Naive thymus-derived CD4-positive, alpha-beta T cell (primary cell): ENCODE measurements around the gene CGNL1. TPM values are rescaled to one million over a fixed set of nuclear protein-coding genes. Genes with fewer than 3 reads are reported as not detected.

Experiments
- ATAC-seq: fragments of 150-1000 bp; cut with Tn5 transposase; 2 replicates; pipeline ENCODE4 v1.10.0; 2021; ENCODE audit warnings: mild to moderate bottlenecking, moderate library complexity
- CTCF ChIA-PET: fragments of 350-600 bp; sonication (Branson Sonifier 250); formaldehyde crosslinking; loops from one replicate; lab custom pipeline; 2021; ENCODE audit warnings: antibody characterized with exemption; lab: Charles Lee
- POLR2A ChIA-PET: fragments of 350-600 bp; sonication (Branson Sonifier 250); formaldehyde crosslinking; loops from one replicate; lab custom pipeline; 2021; ENCODE audit warnings: antibody characterized with exemption, inconsistent platforms; lab: Charles Lee
- DNase-seq, 9 donors: peaks; one replicate each; pipeline versions ENCODE4 v3.0.0 to v3.0.0-alpha.2; 2020 to 2022; ENCODE audit warnings: mixed read lengths in 1 of 9
- H3K27ac ChIP-seq: one replicate; pipeline ENCODE4 v1.7.0; 2013; ENCODE audit warnings: mild to moderate bottlenecking, low read depth, low read length, moderate library complexity
- H3K27me3 ChIP-seq, 2 donors: one replicate each; pipeline ENCODE4 v1.7.0; 2013; ENCODE audit warnings: low read length in 2 of 2, mild to moderate bottlenecking in 2 of 2, moderate library complexity in 2 of 2; ENCODE audit not compliant: control insufficient read depth in 2 of 2, insufficient read depth in 2 of 2
- H3K36me3 ChIP-seq, 3 experiments: 1 replicate in 2 of 3; 2 replicates in 1 of 3; pipeline ENCODE4 v1.7.0; 2013; ENCODE audit warnings: low read length in 3 of 3, mild to moderate bottlenecking in 3 of 3, moderate library complexity in 1 of 3; ENCODE audit not compliant: insufficient read depth in 3 of 3, control insufficient read depth in 2 of 3
- H3K4me1 ChIP-seq, 2 donors: one replicate each; pipeline ENCODE4 v1.7.0; 2013; ENCODE audit warnings: low read length in 2 of 2, mild to moderate bottlenecking in 2 of 2, moderate library complexity in 1 of 2; ENCODE audit not compliant: control insufficient read depth in 2 of 2, insufficient read depth in 2 of 2
- H3K4me3 ChIP-seq: 2 replicates; pipeline ENCODE4 v1.7.0; 2013; ENCODE audit warnings: mild to moderate bottlenecking, low read length
- H3K9me3 ChIP-seq, 3 experiments: 1 replicate in 2 of 3; 2 replicates in 1 of 3; pipeline ENCODE4 v1.7.0; 2013; ENCODE audit warnings: low read length in 3 of 3; ENCODE audit not compliant: control insufficient read depth in 2 of 3
- H3K27ac Mint-ChIP-seq, 9 donors: one replicate each; pipeline ENCODE4 v1.8.0; 2020 to 2022; ENCODE audit warnings: mixed read lengths in 9 of 9, mild to moderate bottlenecking in 8 of 9, moderate library complexity in 5 of 9, inconsistent platforms in 2 of 9
- H3K27me3 Mint-ChIP-seq, 5 donors: one replicate each; pipeline ENCODE4 v1.8.0; 2021 to 2022; ENCODE audit warnings: mixed read lengths in 5 of 5, mild to moderate bottlenecking in 1 of 5
- H3K36me3 Mint-ChIP-seq, 5 donors: one replicate each; pipeline ENCODE4 v1.8.0; 2020 to 2022; ENCODE audit warnings: mixed read lengths in 5 of 5, mild to moderate bottlenecking in 3 of 5, inconsistent platforms in 1 of 5
- H3K4me1 Mint-ChIP-seq, 7 donors: one replicate each; pipeline ENCODE4 v1.8.0; 2020 to 2022; ENCODE audit warnings: mixed read lengths in 7 of 7, mild to moderate bottlenecking in 3 of 7, inconsistent platforms in 1 of 7
- H3K4me3 Mint-ChIP-seq, 10 donors: one replicate each; pipeline ENCODE4 v1.8.0; 2020 to 2022; ENCODE audit warnings: mild to moderate bottlenecking in 10 of 10, mixed read lengths in 10 of 10, moderate library complexity in 6 of 10, inconsistent platforms in 2 of 10
- H3K9me3 Mint-ChIP-seq, 11 donors: one replicate each; pipeline ENCODE4 v1.8.0; 2020 to 2022; ENCODE audit warnings: mixed read lengths in 11 of 11, mild to moderate bottlenecking in 4 of 11, inconsistent platforms in 1 of 11, moderate library complexity in 1 of 11
- intact Hi-C, 2 donors: fragments of 100-400 bp; cut with micrococcal nuclease; formaldehyde crosslinking; loops; one replicate each; pipeline ENCODE4 v1.15.1; 2023
- polyA plus RNA-seq, 2 donors: library from polyadenylated mRNA; unstranded; fragments of 300-500 nt; fragmentation: Illumina TruSeq; gene quantifications; one replicate each; pipeline ENCODE4 v1.2.3, GENCODE V29; 2021
- total RNA-seq, 6 experiments: library from RNA in 5 of 6; stranded (reverse) in 5 of 6; gene quantifications; 1 replicate in 5 of 6; 2 replicates in 1 of 6; pipeline ENCODE4 v1.2.3 and lab custom pipeline; 2021 to 2026

Gene CGNL1
- total and polyA plus RNA-seq, 7 experiments from 2014 or later: not detected

DNA sequence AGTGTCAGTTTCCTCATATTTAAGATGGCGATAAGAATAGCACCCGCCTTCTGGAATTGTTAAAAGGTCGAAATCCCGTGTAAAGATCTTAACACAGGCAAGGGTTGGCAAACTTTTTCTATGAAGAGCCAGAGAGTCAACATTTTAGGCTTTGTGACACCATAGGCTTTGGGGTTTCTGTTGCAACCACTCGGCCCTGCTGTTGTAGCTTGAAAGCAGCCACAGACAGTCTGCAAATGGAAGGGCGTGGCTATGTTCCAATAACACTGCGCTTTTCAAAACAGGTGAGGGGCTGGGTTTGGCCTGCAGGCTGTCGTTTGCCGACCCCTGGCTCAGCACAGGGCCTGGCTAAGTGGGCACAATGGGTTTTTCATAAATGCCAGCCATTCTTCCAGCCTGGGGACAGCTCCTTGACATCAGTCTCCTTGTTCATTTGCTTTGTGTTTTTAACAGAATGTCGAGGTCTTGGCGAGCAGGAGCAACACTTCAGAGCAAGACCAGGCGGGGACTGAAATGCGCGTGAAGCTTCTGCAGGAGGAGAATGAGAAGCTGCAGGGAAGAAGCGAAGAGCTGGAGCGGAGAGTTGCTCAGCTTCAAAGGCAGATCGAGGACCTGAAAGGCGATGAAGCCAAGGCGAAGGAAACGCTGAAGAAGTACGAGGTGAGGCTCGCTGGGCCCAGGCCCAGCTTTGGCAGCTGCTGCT is 140.2 kb downstream of the CGNL1 start:
- no peak overlapping the region for H3K4me3 ChIP-seq
- H3K9me3 ChIP-seq: no peaks in the 10 kb centered on the region
- no peak overlapping the region for H3K27ac ChIP-seq
- Mint-ChIP-seq H3K9me3 (no peaks in the 10 kb centered on the region), H3K27me3 (peaks cover 0 to 8% (median 0%) of the 10 kb centered on the region in 5 donors), H3K36me3 (no peaks in the 10 kb centered on the region), H3K4me1 (no peaks in the 10 kb centered on the region), H3K4me3 (no peak overlapping the region), H3K27ac (no peak overlapping the region)
- DNase-seq (no peak), ATAC-seq (no peak)
- ChIA-PET CTCF (no interaction called here), POLR2A (no interaction called here)
- H3K36me3 ChIP-seq: no peaks in the 10 kb centered on the region
- H3K4me1 ChIP-seq: no peaks in the 10 kb centered on the region
- intact Hi-C loops: no loop called here
- H3K27me3 ChIP-seq: no peaks in the 10 kb centered on the region

DNA sequence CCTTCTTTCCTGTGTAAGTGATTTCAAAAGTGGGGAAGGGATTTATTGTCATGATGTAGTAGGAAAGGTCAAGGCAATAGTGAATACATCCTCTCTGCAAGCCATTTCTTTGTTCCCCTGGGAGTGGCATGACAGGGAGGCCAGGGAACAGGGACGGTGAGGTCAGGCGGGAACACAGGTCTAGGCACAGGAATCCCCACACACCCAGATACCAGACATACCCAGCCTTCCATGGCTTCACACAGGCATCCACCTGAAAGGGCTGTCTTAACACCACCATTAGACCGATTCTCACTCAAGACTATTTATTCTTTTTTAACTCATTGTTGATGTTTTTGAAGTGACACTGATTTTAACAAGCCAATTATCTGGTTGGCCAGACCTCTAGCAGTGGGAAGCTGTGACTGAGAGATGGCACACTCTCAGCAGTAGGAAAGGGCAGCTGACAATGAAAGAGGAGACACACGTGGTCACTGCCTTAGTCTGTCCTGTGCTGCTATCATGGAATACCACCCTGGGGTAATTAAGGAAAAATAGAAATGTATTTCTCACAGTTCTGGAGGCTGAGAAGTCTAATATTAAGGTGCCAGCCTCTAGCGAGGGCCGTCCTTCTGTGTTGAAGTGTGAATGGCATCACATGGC is 140.8 kb downstream of the CGNL1 start:
- no peaks in the 10 kb centered on the region for H3K36me3 ChIP-seq
- peaks cover 0 to 6% (median 0%) of the 10 kb centered on the region in 5 donors for H3K27me3 Mint-ChIP-seq
- H3K4me1 ChIP-seq: no peaks in the 10 kb centered on the region
- no peak overlapping the region for H3K4me3 Mint-ChIP-seq
- H3K27ac Mint-ChIP-seq: no peak overlapping the region
- no peak overlapping the region for H3K27ac ChIP-seq
- no peaks in the 10 kb centered on the region for H3K9me3 Mint-ChIP-seq
- no peak overlapping the region for H3K4me3 ChIP-seq
- H3K9me3 ChIP-seq: no peaks in the 10 kb centered on the region
- intact Hi-C loops: no loop called here
- DNase-seq: no peak
- no peaks in the 10 kb centered on the region for H3K27me3 ChIP-seq
- ChIA-PET POLR2A (no interaction called here), CTCF (no interaction called here)
- no peak for ATAC-seq
- H3K4me1 Mint-ChIP-seq: no peaks in the 10 kb centered on the region
- H3K36me3 Mint-ChIP-seq: no peaks in the 10 kb centered on the region

DNA sequence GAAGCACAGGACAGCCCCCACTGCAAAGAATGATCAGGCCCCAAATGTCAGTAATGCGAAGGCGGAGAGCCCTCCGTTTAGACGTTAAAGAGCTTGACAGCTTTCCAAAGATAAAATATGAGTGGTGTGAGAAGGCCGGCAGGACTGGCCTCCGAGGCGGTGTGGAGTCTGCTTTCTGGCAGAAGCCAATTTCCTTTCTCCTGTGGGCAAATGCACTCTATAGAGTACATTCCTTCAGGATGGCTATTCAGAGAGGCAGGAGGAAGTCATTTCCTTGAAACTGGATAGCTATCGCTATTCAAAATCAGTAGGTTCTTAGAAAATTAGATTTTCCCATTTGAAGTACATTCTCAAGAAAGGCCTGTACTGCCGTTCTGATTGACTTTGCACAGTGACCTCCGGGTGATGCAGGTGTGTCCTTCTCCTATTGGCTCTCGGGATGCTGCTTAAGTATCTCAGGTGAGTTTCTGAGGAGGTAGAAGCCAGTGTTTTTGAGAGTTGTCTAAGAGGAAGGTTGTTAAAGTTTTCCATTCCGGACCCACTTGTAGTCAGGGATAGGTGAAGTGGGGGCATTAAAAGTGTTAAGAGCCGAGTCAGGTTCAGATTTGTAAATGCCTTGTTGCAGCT is 142.6 kb downstream of the CGNL1 start:
- no peaks in the 10 kb centered on the region for H3K4me1 Mint-ChIP-seq
- no peaks in the 10 kb centered on the region for H3K36me3 Mint-ChIP-seq
- H3K9me3 ChIP-seq: no peaks in the 10 kb centered on the region
- no peaks in the 10 kb centered on the region for H3K9me3 Mint-ChIP-seq
- DNase-seq (no peak), ATAC-seq (no peak)
- peaks cover 0 to 8% (median 0%) of the 10 kb centered on the region in 5 donors for H3K27me3 Mint-ChIP-seq
- POLR2A ChIA-PET: no interaction called here
- intact Hi-C loops: no loop called here
- no peak overlapping the region for H3K27ac Mint-ChIP-seq
- H3K4me3 ChIP-seq: no peak overlapping the region
- no peak overlapping the region for H3K27ac ChIP-seq
- no peaks in the 10 kb centered on the region for H3K27me3 ChIP-seq
- CTCF ChIA-PET: interaction anchor here (1.2 kb wide), 1 partner anchor 8 kb away, joined by 3 read pairs; no protein-coding TSS in a partner anchor
- H3K4me1 ChIP-seq: no peaks in the 10 kb centered on the region
- no peak overlapping the region for H3K4me3 Mint-ChIP-seq
- no peaks in the 10 kb centered on the region for H3K36me3 ChIP-seq

DNA sequence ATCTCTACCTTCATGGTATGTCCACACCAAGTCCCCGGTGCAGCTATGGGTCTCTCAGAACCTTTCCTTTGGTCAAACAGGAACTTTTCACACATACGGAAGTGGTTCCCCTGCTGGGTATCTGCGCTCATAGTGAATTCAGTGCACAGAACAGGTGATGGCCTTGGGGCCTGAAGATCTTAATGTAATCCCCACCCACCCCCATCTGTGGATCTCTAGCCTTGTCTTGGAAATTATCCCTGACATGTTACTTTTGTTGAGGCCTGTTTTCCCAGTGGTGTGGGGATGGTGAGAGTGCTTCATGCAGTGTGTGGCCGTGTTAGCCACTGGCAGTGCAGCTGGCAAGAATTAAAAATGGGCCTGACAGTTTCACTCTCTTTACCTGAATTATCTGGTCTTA is 143.5 kb downstream of the CGNL1 start:
- Mint-ChIP-seq H3K9me3 (no peaks in the 10 kb centered on the region), H3K4me3 (no peak overlapping the region), H3K4me1 (no peaks in the 10 kb centered on the region), H3K27ac (no peak overlapping the region), H3K36me3 (no peaks in the 10 kb centered on the region), H3K27me3 (peaks cover 0 to 10% (median 2%) of the 10 kb centered on the region in 5 donors)
- H3K27ac ChIP-seq: no peak overlapping the region
- H3K4me3 ChIP-seq: no peak overlapping the region
- ATAC-seq: no peak
- H3K9me3 ChIP-seq: no peaks in the 10 kb centered on the region
- no peaks in the 10 kb centered on the region for H3K27me3 ChIP-seq
- ChIA-PET POLR2A (no interaction called here), CTCF (interaction anchor here (0.6 to 1.2 kb wide), 2 partner anchors 8 to 850 kb away, joined by 3 read pairs; no protein-coding TSS in a partner anchor)
- no peaks in the 10 kb centered on the region for H3K36me3 ChIP-seq
- H3K4me1 ChIP-seq: no peaks in the 10 kb centered on the region
- DNase-seq: no peak
- intact Hi-C loops: no loop called here

DNA sequence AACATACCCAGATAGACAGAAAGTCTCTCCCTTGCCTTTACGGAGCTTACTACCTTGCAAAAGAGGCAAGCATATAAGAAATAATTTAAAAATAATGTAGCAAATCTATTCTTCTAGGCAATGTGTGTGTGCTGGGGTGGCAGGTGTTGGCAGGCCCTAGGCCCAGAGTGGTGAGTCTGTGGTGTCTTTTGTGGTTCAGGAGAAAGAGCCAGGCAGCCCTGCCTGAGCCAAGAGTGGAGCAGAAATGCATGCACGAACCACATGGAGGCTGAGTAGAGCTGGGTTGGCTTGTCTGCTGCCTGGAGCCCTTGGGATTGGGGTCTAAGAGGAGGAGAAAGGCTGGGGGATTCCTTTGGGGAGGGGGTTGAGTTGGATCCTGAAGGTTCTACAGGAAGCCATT is 145.2 kb downstream of the CGNL1 start:
- DNase-seq (no peak), ATAC-seq (no peak)
- intact Hi-C loops: no loop called here
- Histone ChIP-seq H3K4me1 (no peaks in the 10 kb centered on the region), H3K36me3 (no peaks in the 10 kb centered on the region), H3K27ac (no peak overlapping the region), H3K9me3 (no peaks in the 10 kb centered on the region), H3K4me3 (no peak overlapping the region), H3K27me3 (no peaks in the 10 kb centered on the region)
- peaks cover 0 to 14% (median 4%) of the 10 kb centered on the region in 5 donors for H3K27me3 Mint-ChIP-seq
- POLR2A ChIA-PET: no interaction called here
- no peaks in the 10 kb centered on the region for H3K4me1 Mint-ChIP-seq
- no peak overlapping the region for H3K4me3 Mint-ChIP-seq
- H3K9me3 Mint-ChIP-seq: no peaks in the 10 kb centered on the region
- no peaks in the 10 kb centered on the region for H3K36me3 Mint-ChIP-seq
- H3K27ac Mint-ChIP-seq: no peak overlapping the region
- CTCF ChIA-PET: no interaction called here

DNA sequence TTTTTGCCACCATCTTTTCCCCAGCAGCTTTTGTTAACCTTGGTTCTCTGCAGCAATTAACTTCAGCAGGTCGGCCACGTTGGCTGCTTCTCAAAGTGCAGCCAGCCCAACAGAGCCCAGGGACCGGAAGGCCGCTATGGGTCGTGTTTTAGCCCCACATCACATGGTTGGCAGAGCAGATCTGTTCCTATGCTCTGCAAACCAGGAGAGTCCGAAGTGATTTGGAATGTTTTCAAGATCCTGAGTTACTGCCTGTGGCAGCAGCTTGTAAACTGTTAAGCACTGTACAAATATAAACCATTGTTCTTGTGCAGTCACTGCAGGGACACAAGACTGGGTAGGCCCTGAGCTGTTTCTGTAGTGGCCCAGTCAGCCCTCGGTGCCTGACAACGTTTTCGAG is 145.8 kb downstream of the CGNL1 start:
- Histone ChIP-seq H3K27me3 (no peaks in the 10 kb centered on the region), H3K4me3 (no peak overlapping the region), H3K36me3 (no peaks in the 10 kb centered on the region), H3K4me1 (no peaks in the 10 kb centered on the region), H3K27ac (no peak overlapping the region), H3K9me3 (no peaks in the 10 kb centered on the region)
- intact Hi-C loops: no loop called here
- H3K4me3 Mint-ChIP-seq: no peak overlapping the region
- ChIA-PET CTCF (interaction anchor here (0.6 kb wide), 1 partner anchor 128 kb away, joined by 5 read pairs; no protein-coding TSS in a partner anchor), POLR2A (no interaction called here)
- ATAC-seq (no peak), DNase-seq (no peak)
- no peaks in the 10 kb centered on the region for H3K9me3 Mint-ChIP-seq
- peaks cover 0 to 17% (median 4%) of the 10 kb centered on the region in 5 donors for H3K27me3 Mint-ChIP-seq
- no peaks in the 10 kb centered on the region for H3K4me1 Mint-ChIP-seq
- no peaks in the 10 kb centered on the region for H3K36me3 Mint-ChIP-seq
- no peak overlapping the region for H3K27ac Mint-ChIP-seq
